WTC11 (cell line): Measurements from ENCODE around the gene CIZ1.
A peak's percentile ranks its signal among the peaks of the same experiment; 100 is the strongest.

Experiments used
- E2F4 ChIP-seq: sonication (generic); formaldehyde crosslinking; IDR thresholded peaks from 2 replicates; pipeline ENCODE4 v1.8.1; 2022; ENCODE audit warnings: low read depth, mild to moderate bottlenecking, moderate library complexity, missing genetic modification reagents, borderline replicate concordance
- FOXJ3 ChIP-seq: sonication (generic); formaldehyde crosslinking; IDR thresholded peaks from 2 replicates; pipeline ENCODE4 v1.9.0; 2021; ENCODE audit warnings: missing genetic modification reagents, mild to moderate bottlenecking, borderline replicate concordance
- JUN ChIP-seq: sonication (generic); formaldehyde crosslinking; IDR thresholded peaks from 2 replicates; pipeline ENCODE4 v1.8.0; 2023; ENCODE audit warnings: mild to moderate bottlenecking, missing genetic modification reagents
- NR1H2 ChIP-seq: sonication (generic); formaldehyde crosslinking; IDR thresholded peaks from 2 replicates; pipeline ENCODE4 v1.9.0; 2021; ENCODE audit warnings: mild to moderate bottlenecking, moderate library complexity, missing genetic modification reagents
- NR2C2 ChIP-seq: sonication (generic); formaldehyde crosslinking; IDR thresholded peaks from 2 replicates; pipeline ENCODE4 v1.8.0; 2022; ENCODE audit warnings: mild to moderate bottlenecking, missing genetic modification reagents
- RELA ChIP-seq: sonication (generic); formaldehyde crosslinking; IDR thresholded peaks from 2 replicates; pipeline ENCODE4 v1.8.1; 2022; ENCODE audit warnings: missing genetic modification reagents, mild to moderate bottlenecking, borderline replicate concordance
- TEAD1 ChIP-seq: sonication (generic); formaldehyde crosslinking; IDR thresholded peaks from 2 replicates; pipeline ENCODE4 v1.8.0; 2022; ENCODE audit warnings: mild to moderate bottlenecking, missing genetic modification reagents
- USF2 ChIP-seq: sonication (generic); formaldehyde crosslinking; IDR thresholded peaks from 2 replicates; pipeline ENCODE4 v1.8.1; 2023; ENCODE audit warnings: mild to moderate bottlenecking, missing genetic modification reagents, moderate library complexity
- ZNF121 ChIP-seq: sonication (generic); formaldehyde crosslinking; IDR thresholded peaks from 2 replicates; pipeline ENCODE4 v1.8.0; 2023; ENCODE audit warnings: missing genetic modification reagents
- TF ChIP-seq, protein P1 (sequence below): fragments of 200-600 bp; IDR thresholded peaks from 2 replicates; pipeline ENCODE4 v1.8.0; 2022; ENCODE audit warnings: antibody characterized with exemption
- TF ChIP-seq, protein P2 (sequence below): sonication (generic); formaldehyde crosslinking; conservative IDR thresholded peaks from 2 replicates; pipeline ENCODE4 v1.8.1; 2023; ENCODE audit warnings: mild to moderate bottlenecking, low read depth, missing genetic modification reagents, moderate library complexity

- TF ChIP-seq, protein P1, sequence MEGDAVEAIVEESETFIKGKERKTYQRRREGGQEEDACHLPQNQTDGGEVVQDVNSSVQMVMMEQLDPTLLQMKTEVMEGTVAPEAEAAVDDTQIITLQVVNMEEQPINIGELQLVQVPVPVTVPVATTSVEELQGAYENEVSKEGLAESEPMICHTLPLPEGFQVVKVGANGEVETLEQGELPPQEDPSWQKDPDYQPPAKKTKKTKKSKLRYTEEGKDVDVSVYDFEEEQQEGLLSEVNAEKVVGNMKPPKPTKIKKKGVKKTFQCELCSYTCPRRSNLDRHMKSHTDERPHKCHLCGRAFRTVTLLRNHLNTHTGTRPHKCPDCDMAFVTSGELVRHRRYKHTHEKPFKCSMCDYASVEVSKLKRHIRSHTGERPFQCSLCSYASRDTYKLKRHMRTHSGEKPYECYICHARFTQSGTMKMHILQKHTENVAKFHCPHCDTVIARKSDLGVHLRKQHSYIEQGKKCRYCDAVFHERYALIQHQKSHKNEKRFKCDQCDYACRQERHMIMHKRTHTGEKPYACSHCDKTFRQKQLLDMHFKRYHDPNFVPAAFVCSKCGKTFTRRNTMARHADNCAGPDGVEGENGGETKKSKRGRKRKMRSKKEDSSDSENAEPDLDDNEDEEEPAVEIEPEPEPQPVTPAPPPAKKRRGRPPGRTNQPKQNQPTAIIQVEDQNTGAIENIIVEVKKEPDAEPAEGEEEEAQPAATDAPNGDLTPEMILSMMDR, result no peak
- TF ChIP-seq TEAD1 (no peak), ZNF121 (CRISPR knock-in tag) (no peak), JUN (CRISPR knock-in tag) (peak; percentile 79; the same call in 1 of the 2 replicates), FOXJ3 (CRISPR knock-in tag) (no peak), RELA (CRISPR knock-in tag) (no peak), E2F4 (CRISPR knock-in tag) (no peak), NR2C2 (CRISPR knock-in tag) (no peak), USF2 (no peak), NR1H2 (no peak)
- TF ChIP-seq, protein P2, sequence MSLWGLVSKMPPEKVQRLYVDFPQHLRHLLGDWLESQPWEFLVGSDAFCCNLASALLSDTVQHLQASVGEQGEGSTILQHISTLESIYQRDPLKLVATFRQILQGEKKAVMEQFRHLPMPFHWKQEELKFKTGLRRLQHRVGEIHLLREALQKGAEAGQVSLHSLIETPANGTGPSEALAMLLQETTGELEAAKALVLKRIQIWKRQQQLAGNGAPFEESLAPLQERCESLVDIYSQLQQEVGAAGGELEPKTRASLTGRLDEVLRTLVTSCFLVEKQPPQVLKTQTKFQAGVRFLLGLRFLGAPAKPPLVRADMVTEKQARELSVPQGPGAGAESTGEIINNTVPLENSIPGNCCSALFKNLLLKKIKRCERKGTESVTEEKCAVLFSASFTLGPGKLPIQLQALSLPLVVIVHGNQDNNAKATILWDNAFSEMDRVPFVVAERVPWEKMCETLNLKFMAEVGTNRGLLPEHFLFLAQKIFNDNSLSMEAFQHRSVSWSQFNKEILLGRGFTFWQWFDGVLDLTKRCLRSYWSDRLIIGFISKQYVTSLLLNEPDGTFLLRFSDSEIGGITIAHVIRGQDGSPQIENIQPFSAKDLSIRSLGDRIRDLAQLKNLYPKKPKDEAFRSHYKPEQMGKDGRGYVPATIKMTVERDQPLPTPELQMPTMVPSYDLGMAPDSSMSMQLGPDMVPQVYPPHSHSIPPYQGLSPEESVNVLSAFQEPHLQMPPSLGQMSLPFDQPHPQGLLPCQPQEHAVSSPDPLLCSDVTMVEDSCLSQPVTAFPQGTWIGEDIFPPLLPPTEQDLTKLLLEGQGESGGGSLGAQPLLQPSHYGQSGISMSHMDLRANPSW (CRISPR knock-in tag), result no peak
Measured at GRCh38 chr9:128127568-128127989, 63.8 kb downstream of the CIZ1 start, which contains the start of gene PTGES2.
